ENCODE measurements around the gene NEURL1. TPM values are rescaled to one million over a fixed set of nuclear protein-coding genes. Genes with fewer than 3 reads are reported as not detected.

NEURL1 gene
- total RNA-seq, 4 donors from 2014 or later, result 0.39 to 0.60 TPM; not detected in 2

- no peak for DNase-seq (ENCODE audit: low spot score in 2 of 2)
- 85 to 88% methylated on average over 7 of the region's 7 CpGs for WGBS, 2 donors
- peak overlapping the region in 2 of 4 donors; percentile 4 to 25 for H3K27ac ChIP-seq
- H3K9me3 ChIP-seq, result no peaks in the 10 kb centered on the region
- no peak overlapping the region for H3K4me3 ChIP-seq
- H3K36me3 ChIP-seq, result peaks cover 0 to 24% (median 0%) of the 10 kb centered on the region in 3 donors
- peaks cover 5 to 83% (median 46%) of the 10 kb centered on the region in 4 donors for H3K4me1 ChIP-seq
- no peak for TF ChIP-seq POLR2A (IDR thresholded peaks at IDR 0.05)
- TF ChIP-seq, protein P1, sequence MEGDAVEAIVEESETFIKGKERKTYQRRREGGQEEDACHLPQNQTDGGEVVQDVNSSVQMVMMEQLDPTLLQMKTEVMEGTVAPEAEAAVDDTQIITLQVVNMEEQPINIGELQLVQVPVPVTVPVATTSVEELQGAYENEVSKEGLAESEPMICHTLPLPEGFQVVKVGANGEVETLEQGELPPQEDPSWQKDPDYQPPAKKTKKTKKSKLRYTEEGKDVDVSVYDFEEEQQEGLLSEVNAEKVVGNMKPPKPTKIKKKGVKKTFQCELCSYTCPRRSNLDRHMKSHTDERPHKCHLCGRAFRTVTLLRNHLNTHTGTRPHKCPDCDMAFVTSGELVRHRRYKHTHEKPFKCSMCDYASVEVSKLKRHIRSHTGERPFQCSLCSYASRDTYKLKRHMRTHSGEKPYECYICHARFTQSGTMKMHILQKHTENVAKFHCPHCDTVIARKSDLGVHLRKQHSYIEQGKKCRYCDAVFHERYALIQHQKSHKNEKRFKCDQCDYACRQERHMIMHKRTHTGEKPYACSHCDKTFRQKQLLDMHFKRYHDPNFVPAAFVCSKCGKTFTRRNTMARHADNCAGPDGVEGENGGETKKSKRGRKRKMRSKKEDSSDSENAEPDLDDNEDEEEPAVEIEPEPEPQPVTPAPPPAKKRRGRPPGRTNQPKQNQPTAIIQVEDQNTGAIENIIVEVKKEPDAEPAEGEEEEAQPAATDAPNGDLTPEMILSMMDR (IDR thresholded peaks at IDR 0.05), result no peak
- no peak for TF ChIP-seq EP300 (IDR thresholded peaks at IDR 0.05)
- no peaks in the 10 kb centered on the region for H3K27me3 ChIP-seq
Observed at GRCh38 chr10:103633846-103634245, 140.3 kb downstream of the NEURL1 start.

DNA sequence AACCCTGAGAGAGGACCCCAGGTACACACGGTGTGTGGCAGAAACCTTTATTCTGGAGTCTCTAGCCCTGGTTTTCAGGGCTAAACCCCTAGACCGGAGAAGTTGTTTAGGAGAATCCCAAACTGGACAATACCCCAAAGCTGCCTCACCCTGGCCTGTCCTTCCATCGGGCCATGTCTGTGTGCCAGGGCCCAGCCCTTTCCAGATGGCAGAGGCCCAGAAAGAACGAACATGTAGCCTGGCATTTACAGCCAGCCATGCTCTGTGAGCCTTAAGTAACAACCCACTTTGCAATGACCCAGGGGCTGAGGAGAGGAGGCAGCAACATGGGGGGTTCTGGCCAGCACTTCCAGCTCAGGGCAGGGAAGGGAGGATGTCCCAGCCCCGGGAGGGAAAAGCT, 142.1 kb downstream of the NEURL1 start:
- peaks cover 5 to 84% (median 44%) of the 10 kb centered on the region in 4 donors for H3K4me1 ChIP-seq
- H3K4me3 ChIP-seq, result no peak overlapping the region
- no peaks in the 10 kb centered on the region for H3K9me3 ChIP-seq
- no peaks in the 10 kb centered on the region for H3K27me3 ChIP-seq
- DNase-seq (ENCODE audit: low spot score in 2 of 2), result no peak
- peaks cover 0 to 21% (median 0%) of the 10 kb centered on the region in 3 donors for H3K36me3 ChIP-seq
- 20 to 30% methylated on average over 3 to 5 of the region's 5 CpGs for WGBS, 2 donors
- peak overlapping the region; percentile 56 to 90 (median 79) for H3K27ac ChIP-seq
- no peak for TF ChIP-seq POLR2A (IDR thresholded peaks at IDR 0.05)
- TF ChIP-seq EP300 (IDR thresholded peaks at IDR 0.05), result no peak
- TF ChIP-seq, protein P1 (IDR thresholded peaks at IDR 0.05), result no peak

DNA sequence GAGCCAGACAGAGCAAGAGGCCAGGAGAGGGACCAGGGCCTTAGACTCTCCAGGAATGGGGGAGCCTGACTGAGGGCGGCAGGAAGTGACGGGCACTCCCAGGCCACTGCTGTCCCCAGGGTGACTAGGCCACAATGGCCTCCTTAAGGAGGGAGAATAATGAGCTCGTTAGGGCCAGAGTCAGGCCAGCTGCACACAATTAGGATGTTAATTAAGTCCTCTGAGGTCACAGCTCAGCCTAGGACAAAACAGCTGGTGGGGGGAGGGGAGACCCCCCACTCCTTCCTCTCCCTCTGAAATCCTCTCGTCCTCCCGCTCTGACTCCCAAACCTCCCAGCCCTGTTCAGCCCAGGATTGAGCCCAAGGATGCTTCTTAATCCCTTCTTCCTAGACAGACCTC, 143.0 kb downstream of the NEURL1 start:
- H3K4me1 ChIP-seq, result peaks cover 5 to 91% (median 46%) of the 10 kb centered on the region in 4 donors
- WGBS, 2 donors, result 31 to 40% methylated on average over 5 of the region's 5 CpGs
- H3K36me3 ChIP-seq, result peaks cover 0 to 21% (median 0%) of the 10 kb centered on the region in 3 donors
- H3K4me3 ChIP-seq, result no peak overlapping the region
- no peaks in the 10 kb centered on the region for H3K27me3 ChIP-seq
- no peaks in the 10 kb centered on the region for H3K9me3 ChIP-seq
- no peak for DNase-seq (ENCODE audit: low spot score in 2 of 2)
- TF ChIP-seq, protein P1 (IDR thresholded peaks at IDR 0.05), result no peak
- TF ChIP-seq EP300 (IDR thresholded peaks at IDR 0.05) (no peak), POLR2A (IDR thresholded peaks at IDR 0.05) (no peak)
- peak overlapping the region; percentile 71 to 90 (median 86) for H3K27ac ChIP-seq

DNA sequence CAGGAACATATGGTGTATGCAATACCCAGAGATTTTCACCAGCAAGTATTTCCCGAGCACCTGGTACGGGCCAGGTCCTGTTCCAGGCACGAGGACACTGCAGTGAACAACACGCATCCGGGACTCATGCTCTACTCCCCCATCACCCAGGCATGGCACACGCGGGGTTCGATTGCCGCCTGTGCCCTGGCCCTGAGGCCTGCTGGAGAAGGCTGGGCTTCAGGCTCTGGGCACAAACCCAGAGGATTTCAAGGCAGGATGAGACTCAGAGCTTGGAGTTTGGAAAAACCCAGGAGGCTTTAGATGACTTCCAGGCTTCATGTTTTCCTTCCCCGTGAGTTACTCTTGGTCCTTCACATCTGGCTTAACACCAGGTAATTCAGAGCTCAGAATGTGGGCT, 143.5 kb downstream of the NEURL1 start:
- peaks cover 5 to 96% (median 46%) of the 10 kb centered on the region in 4 donors for H3K4me1 ChIP-seq

GRCh38 chr10:103637927-103638557, 144.5 kb downstream of the NEURL1 start:
- H3K27ac ChIP-seq, result peak overlapping the region; percentile 71 to 90 (median 86)
- TF ChIP-seq, protein P1 (IDR thresholded peaks at IDR 0.05), result peak in 1 of 5 experiments; percentile 12
- TF ChIP-seq POLR2A (IDR thresholded peaks at IDR 0.05), result peak in 1 of 2 donors; percentile 27
- TF ChIP-seq EP300 (IDR thresholded peaks at IDR 0.05), result peak in 1 of 2 donors; percentile 77
- peak; percentile 76 to 83 for DNase-seq (ENCODE audit: low spot score in 2 of 2)
- H3K4me3 ChIP-seq, result peak overlapping the region in 2 of 4 donors; percentile 15 to 23
- peaks cover 5 to 97% (median 50%) of the 10 kb centered on the region in 4 donors for H3K4me1 ChIP-seq
- no peaks in the 10 kb centered on the region for H3K27me3 ChIP-seq
- H3K9me3 ChIP-seq, result no peaks in the 10 kb centered on the region
- peaks cover 0 to 6% (median 0%) of the 10 kb centered on the region in 3 donors for H3K36me3 ChIP-seq
- 23 to 24% methylated on average over 14 of the region's 19 CpGs for WGBS, 2 donors

More for the DNA sequence above, 143.5 kb downstream of the NEURL1 start:
- H3K27me3 ChIP-seq, result no peaks in the 10 kb centered on the region
- peaks cover 0 to 17% (median 0%) of the 10 kb centered on the region in 3 donors for H3K36me3 ChIP-seq
- no peaks in the 10 kb centered on the region for H3K9me3 ChIP-seq
- WGBS, 2 donors, result 39 to 46% methylated on average over 5 to 10 of the region's 10 CpGs
- peak overlapping the region; percentile 71 to 90 (median 86) for H3K27ac ChIP-seq
- TF ChIP-seq POLR2A (IDR thresholded peaks at IDR 0.05), result no peak
- no peak for TF ChIP-seq EP300 (IDR thresholded peaks at IDR 0.05)
- TF ChIP-seq, protein P1 (IDR thresholded peaks at IDR 0.05), result no peak
- no peak overlapping the region for H3K4me3 ChIP-seq
- no peak for DNase-seq (ENCODE audit: low spot score in 2 of 2)

All from tibial nerve (tissue), 4 donors.